Stimulated activated CD8-positive, alpha-beta memory T cell treated with anti-CD3 and anti-CD28 coated beads, Interleukin-4, amount 100 ng/mL, for 1 hour (primary cell): ENCODE measurements around the gene ABLIM2.

Experiments used
- DNase-seq, 2 donors: peaks; one replicate each; pipeline ENCODE4 v3.0.0-alpha.2; 2020; ENCODE audit warnings: low read depth in 2 of 2, low spot score in 1 of 2

ABLIM2 gene

DNA sequence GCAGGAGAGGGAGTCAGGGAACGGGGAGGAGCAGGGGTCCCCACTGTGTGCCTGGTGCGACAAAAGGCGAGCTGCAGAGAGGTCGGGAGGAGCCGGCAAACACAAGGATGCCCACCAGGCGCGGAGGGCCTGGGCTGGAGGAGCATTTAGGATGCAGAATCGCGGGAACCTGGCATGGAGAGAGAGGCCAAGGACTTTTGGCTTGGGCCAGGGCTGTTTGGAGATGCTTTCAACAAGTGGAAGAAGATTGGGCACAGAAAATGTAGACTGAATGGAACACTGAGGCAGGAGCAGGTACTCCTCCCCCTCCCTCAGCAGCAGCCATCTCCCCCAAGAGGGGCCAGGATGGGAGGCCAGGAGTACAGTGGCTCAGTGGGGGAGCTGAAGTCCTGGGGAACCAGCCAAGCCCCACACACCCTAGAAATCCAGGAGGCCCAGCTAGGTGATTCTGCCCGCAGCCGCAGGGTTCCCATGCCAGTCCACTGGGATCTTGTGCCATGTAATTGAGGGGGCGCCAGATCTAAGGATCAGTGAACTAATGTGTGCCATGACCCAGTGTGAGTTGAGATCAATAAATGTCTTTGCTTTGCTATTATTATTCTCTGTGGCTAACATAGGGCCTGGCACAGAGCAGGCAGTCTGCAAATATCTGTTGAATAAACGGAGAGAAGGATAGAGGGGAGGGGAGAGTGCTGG, 1.1 kb upstream of the ABLIM2 start:
- DNase-seq, result no peak

DNA sequence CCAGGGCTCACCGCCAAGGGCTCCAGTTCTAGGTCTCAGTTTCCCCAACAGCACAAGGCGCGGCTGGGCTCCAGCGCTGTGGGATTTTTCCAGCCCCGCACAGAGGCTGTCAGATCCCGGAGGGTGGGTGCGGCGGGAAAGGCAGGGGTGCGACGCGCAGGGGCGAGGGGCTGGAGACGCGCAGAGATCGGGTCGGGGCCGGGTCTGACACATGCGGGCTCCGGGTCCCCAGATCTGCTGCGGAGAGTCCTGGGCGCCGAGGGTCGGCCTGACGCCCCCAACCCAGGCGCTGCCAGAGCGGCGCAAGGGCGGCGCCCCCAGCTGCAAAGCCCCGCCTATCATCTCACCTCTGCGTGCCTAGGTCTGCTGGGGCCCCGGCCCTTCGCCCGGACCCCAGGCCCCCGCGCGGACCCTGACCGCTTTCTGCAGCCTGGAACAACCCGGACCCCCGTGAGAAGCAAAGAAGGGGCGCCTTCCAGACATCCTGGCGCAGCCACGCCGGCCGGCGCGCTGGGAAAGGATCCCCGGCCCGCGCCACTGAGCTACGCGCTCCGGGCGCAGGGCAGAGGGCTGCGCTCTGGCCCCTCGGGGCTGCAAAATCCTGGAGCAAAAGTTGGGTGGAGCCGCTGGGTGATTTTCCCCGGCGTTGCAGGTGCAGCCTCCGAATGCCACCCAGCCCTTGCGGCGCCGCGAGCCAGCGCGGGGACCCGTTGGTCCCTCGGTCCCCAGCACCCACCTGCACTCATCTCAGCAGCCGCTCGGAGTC, 486 bp downstream of the ABLIM2 start:
- no peak for DNase-seq

DNA sequence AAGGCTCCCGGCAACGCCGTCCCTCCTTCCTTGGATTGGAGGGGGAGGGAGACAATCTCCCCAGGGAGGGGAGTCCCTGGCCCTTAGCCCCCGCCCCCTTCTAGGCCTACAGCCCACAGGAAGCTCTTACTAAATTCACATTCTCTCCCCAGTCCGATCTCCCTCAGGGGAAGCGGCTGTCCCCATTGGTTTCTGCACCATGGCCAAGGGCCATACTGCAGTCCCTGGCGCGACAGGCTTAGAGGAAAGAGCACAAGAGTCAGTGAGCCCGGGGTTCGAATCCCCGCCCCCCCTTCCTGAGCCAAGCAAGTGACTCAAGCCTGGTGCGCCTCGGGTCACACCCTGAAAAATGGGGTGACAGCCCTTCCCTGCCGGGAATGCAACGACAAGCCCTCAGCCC, 1.1 kb downstream of the ABLIM2 start:
- no peak for DNase-seq

DNA sequence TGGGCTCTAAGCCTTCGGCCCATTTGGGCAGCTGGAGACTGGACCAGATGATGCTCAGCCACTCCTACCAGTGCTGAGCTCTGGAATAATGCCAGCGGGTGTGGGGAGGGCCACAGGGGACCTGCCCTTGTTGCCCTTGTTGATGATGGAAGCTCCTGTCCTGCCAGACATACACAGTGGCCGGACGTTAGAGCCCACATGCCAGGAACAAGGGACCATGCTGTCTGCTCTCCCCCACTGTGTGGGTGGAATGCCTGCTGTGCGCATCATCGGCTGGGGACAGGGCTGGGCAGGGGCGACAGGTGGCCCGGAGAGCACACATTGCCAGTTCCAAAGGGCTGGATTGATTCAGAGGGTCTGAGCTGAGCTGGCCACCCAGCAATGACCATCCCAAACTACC, 2.0 kb downstream of the ABLIM2 start:
- no peak for DNase-seq

DNA sequence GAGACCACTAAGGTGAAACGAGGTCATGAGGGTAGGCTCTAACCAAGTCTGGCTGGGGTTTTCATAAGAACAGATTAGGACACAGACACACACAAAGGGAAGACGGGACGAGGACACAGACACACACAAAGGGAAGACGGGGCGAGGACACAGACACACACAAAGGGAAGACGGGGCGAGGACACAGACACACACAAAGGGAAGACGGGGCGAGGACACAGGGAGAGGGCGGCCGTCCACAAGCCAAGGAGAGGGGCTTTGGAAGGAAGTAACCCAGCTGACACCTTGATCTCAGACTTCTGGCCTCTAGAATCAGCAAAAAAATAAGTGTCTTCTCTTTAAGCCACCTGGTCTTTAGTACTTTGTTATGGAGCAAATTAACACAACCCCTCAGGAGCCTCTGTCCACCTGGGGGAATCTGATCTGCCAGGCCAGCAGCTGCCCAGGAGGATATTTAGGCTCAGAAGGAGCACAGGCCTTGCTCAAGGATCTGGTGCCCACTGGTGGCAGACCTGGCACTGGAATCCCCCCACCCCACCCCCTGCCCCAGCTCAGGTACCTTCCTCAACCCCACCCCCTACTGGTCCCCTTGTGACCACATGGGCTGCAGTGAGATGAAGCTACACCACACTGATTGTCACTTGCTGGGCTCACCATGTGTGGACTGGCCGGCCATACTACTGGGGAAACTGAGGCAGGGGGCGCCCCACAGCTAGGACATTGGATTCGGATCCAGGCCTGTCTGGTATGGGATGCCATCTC, 2.8 kb downstream of the ABLIM2 start:
- no peak for DNase-seq

DNA sequence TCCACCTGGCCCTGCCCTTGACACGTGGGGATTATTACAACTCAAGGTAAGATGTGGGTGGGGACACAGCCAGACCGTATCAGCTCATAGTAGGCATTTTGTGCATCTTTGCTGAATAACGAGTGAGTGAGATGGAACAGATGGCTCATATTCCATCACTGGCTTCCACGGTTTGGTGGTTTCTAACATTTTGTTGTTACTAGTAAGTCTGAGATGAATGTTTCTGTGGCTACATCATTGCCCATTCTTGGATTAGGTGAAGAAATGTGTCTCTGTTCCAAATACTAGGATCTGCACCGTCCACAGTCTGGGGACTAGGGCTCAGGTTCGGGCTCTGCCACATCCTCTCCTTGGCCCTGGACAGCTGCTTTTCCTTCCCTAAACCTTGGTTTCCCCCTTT, 3.6 kb downstream of the ABLIM2 start:
- no peak for DNase-seq

DNA sequence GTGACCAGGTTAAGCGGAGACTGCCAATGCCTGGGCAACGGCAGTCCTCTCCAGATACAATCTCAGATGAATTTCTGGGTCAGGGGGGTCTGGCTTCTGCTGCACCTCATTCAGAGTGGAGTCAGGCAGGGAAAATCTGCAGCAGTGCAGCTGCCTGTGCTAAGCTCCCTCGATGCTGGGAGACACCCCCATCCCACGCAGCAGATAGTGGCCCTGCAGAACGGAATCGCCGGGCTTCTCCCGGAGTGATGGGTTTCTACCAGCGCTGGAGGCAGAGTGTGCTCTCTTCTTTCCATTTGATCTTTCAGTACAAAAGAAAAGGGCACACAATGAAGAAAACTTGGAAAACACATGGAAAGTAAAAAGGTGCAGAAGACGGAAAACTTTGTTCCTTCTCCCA, 5.2 kb downstream of the ABLIM2 start:
- DNase-seq, result no peak

DNA sequence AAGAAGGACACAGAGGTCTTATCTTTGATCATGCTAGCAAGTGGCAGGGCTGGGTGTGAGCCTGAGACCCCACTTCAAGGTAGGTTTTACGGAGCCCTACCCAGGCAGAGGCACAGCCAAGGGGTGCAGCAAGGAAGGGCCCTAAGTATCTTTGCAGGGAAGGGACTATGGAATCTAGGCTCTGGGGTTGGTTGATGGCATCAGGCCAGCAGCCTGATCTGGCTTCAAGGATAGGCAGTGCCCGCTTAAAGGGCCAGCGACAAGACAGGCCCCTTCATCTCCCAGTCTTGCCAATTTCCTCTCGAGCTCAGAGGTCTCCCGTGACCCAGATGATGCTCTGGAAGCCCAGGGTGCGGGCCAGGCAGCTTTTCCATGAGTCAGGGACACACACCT, 5.8 kb downstream of the ABLIM2 start:
- no peak for DNase-seq

DNA sequence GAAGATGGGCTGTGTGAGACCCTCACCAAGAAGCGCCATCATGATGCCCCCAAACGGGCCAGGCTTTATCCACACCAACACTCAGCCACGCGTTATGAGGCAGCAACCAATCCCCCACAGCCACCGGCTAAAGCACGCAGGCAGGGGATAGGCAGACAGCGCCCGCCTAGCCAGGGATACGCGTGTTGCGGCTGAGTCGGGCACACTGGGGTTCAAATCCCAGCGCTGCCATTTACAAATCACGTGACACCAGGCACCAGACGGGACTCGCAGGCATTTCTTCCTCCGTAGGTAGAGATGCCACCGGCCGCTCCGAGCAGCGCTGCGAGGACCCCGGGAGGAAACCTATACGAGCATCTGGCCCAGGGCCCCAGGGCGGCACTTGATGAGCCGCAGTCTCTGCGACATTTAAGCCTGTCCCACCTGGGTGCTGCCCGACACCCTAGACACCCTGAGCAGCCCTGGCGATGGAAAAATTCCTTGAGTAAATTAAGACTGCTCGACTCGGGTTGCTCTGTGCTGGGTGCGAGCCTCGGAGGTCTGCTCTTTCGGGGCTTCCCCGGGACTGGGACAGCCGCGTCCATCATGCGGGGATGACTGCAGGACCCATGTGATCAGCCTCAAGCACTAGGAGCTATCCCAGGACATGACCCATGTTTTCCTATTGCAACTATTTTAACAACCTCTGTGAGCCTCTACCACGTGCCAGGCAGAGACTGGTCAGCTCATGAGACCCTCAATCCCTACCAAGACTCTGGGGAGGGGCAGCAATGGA, 6.3 kb downstream of the ABLIM2 start:
- DNase-seq, result no peak

DNA sequence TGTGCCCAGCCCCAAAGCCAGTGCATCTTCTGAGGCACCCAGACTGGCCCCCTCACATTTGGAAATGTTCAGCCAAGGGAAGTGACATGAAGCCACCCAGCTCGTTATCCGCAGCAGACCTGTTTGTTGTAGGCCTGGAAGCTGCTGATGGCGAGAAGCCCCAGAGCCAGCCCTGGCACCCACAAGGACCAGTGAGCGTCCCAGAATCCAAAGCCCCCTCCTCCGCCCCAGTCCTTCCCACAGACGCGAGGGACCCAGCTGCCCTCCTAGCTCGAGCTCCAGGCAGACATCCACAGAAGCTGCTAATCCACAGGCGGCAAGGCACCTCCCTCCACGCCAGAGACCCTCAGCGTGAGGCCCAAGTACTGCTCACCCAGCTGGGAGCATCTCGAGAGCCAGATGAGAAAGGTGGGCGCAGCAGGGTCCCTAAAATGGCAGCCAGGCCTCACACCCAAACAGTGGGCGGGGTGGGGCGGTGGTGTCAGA, 7.4 kb downstream of the ABLIM2 start:
- no peak for DNase-seq

DNA sequence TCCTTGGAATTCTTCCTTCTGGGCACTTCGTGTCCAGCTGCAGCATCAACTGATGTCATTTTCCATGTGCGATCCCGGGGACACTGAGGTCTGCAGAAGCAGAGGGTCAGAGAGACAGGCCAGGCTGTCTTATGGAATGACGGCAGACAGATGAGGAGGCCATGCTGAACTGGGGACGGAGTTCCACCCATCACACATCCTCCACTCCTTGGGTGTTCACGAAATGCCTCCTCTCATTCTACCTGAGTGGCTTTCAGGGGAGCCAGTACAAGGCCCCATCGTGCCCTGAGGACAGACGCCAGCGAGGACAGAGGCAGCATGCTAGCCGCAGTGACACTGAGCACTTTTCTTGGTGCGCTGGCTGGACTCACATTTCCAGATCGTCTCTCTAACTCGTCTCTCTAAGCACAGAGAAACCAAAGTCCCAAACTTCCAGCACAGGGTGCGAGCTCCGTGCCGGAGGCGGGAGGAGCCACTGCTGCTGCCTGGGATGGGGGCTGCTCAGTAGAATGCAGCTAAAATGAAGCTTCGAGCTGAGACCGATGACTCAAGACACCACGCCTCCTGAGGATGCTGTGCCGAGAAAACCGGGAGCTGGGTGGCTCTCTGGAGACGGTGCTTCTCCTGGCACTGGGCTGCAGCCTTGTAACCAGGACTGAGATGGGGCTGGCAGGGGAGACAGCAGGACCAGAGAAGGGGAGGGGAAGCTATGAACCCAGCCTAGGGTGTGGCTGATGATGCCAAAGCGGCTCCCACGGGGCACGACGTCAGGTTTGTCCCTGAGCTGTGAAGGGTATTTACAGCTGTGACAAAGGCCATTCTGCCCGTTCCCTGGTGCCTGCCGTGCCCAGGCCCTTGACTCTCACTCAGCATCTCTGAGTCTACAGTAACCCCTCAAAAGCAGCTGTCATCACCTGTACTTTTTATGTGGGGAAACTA, 8.2 kb downstream of the ABLIM2 start:
- DNase-seq, result no peak

DNA sequence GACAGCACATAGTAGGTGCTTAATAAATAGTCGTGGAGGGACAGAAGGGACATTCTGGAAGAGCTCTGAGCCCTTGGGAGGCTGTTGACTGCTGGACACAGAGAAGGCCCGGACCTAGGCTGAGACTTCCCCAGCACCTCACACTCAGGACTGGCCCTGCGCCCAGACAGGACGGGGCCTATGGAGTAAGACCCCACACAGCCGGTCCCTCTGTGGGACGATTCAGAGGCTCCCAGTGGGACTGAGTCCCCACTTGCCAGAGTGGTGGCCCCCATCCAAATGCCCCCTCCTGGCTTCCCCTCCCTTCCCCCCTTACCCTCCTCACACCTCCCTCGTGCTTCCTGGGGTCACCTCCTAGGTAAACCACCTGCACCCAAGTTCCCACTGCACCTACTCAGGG, 8.9 kb downstream of the ABLIM2 start:
- DNase-seq, result no peak

DNA sequence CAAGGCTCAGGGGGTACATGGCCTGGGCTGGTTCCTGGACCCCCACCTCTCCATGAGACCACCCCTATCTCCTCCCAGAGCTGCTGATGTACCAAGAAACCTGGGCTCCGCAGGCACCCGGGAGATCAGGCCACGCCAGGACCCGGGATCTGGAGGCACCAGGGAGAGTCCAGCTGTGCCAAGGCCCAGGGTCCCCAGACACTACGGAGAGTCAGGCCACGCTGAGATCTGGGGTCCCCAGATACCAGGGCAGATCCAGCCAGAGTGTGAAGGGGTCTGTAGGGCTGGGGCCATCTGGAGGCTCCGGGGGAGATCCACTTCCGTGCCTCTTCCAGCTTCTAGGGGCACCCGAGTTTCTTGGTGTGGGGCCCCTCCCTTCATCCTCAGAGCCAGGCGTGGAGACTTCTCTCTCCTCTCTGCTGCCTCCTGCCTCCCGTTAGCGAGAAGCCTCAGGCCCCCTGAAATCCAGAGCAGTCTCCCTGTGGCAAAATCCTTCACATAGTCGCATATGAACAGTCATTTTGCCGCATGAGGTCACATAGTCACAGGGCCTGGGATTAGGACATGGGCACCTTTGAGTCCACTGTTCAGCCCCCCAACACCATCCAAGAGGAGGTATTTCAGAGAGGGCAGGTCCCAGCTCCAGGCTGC, 9.7 kb downstream of the ABLIM2 start:
- DNase-seq, result no peak

DNA sequence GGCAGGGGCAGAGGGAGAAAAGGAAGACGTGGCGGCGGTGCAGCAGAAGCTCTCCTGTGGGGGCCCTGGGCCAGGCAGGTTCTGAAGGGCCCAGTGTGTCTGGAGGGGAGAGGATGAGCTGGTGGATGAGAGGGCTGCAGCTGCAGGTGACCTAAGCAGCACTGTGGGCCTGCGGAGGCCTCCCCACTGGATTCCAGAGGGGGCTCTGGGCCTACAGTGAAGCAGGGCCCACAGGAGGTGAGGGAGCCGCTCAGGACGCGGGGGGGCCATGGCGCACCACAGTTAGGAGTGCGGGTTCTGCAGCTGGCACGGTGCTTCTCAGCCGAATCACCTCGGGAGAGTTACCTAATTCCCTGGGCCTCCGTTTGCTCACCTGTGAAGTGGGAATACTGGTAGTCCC, 10.5 kb downstream of the ABLIM2 start:
- DNase-seq, result no peak

DNA sequence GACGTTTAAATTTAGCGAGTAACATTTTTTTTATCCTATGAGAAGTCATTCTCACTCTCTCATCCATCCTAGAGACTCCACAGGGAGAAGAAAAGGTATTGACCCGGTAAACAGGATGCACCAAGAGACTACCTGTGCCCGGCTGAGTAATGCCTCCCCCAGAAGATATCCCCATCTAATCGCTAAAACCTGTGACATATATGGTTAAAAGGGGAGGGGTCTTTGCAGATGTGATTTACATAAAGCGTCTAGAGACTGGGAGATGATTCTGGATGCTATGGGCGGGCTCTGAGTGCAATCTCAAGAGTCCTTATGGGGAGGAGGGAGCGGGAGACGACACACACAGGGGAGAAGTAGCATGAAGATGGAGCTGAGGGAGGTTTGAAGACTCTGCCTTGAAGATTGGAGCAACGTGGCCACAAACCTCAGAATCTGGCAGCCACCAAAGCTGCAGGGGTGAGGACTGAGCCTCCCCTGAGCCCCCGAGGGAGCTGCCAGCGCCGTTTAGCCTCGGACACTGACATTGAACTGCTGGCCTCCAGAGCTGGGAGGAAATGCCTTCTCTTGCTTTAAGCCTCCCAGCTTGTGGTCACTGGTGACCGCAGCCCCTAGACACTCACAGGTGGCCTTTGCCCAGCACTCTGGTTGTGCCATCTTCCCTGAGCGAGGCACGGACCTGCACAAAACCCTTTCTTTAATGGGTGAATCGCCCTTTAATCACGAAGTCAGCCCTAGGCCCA, 11.2 kb downstream of the ABLIM2 start:
- no peak for DNase-seq

DNA sequence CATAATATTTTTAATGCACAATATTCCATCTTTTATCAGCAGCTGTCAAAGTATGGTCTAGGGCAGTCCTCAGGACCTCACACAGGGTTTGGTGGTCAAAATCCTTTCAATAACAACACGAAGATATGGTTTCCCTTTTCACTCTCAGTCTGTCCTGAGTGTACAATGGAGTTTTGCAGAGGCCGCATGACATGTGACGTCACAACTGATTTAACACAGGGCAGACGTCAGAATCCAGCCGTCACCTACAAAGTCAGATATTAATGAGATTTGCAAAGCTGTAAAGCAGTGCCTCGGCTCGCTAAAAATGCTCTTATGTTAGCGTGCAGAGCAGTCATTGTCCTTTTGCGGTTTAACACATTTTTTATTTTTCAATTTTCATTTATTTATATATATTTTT, 12.5 kb downstream of the ABLIM2 start:
- no peak for DNase-seq

DNA sequence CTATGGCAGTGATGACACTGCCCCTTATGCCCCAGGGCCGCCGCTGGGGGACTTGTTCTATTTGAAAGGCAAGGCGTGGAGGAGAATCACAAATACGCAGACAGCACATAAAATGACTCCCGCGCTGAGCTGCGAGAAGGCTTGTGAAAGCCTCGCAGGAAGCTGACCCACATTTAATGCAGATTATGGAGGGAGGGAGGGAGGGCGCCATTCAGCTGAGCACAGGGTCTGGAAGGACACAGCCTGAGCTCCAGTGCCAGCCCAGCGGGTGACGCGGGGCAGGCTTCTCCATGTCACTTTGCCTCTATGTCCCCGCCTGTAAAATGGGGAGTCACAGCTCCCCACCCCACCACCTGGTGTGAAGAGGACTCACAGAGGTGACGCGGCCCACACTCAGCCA, 14.3 kb downstream of the ABLIM2 start:
- no peak for DNase-seq

DNA sequence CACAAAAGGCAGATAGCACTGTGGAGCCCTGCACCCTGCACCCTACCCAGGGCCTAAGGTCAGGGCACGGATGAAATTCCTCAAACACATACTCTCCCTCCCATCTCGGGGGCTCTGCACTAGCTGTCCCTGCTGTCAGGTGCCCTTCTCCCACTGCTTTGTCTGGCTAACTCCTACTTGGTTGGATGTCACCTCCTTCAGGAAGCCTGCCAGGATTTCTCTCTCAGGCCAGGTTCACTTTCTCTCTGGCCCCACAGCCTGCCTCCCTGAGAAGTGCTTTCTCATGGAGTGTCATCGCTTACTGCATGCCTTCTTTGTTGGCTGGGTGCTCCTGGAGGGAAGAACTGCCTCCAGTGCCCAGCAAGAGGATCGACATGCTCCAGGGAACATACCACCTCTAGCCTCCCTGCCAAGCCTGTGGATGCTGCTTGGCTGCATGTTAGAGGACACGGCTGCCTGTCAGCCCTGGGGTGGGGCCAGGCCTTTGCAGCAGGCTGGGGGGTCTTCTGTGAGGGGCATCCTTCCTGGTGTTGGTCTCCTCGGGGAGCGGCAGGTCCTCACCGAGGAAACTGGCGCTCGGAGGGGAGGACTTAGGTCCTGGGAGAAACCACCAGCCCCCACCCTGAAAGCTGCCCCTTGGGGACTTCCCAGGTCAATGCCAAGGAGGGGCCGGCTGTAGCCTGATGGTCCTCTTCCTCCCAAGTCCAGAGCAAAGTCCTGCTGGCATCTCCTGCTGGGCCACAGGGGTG, 15.0 kb downstream of the ABLIM2 start:
- DNase-seq, result no peak
